HG03565 (cell line): ENCODE measurements around the gene BMP8B.

Source experiments
- ATAC-seq: cut with Tn5 transposase; IDR thresholded peaks from one replicate; pipeline ENCODE4 v1.9.1; 2021; ENCODE audit warnings: mild to moderate bottlenecking, moderate library complexity; ENCODE audit not compliant: unreplicated experiment

BMP8B gene

DNA sequence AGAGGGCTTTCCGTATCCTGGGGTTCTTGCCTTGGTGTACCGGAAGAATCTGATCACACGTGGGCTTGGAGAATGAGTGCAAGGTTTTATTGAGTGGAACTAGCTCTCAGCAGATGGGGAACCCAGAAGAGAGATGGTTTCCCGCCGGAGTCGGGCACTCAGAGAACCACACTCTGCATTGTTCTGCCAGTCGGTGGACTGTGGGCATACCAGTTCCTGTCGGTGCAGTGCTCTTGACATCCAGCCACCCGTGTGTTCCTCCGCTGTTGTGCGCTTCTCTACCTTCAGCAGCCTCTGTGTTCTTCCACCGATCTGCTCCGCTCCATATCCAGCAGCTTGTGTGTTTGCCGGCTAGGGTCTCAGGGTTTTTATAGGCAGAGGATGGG lies 60.7 kb downstream of the BMP8B start:
- ATAC-seq = no peak

DNA sequence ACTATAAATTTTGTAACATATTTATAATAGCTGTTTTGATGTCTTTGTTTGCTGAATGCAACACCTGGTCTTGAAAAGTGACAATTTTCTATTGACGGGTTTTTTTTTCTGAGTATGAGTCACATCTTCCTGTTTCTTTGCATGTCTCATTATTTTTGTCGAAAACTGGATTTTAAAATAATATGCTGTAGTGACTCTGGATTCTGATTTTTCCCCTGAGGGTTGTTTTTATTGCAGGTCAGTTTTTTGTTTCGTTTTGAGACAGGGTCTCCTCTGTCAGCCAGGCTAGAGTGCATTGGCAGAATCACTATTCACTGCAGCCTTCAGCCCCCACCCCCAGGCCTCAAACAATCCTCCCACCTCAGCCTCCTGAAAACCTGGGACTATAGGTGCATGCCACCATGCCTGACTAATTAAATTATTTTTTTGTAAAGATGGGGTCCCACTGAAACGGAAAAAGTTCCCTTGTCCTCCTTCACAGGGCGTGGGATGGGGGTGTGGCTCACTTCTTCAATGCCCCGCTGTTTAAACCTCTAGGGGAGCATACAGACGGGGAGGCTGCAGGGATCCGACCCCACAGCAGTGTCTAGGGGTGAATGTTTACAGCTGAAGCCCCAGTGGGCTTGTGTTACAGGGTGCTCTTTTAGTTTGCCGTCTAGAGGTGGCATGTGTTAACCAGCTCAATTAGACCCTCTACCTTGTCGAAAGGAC lies 61.3 kb downstream of the BMP8B start:
- ATAC-seq = no peak

DNA sequence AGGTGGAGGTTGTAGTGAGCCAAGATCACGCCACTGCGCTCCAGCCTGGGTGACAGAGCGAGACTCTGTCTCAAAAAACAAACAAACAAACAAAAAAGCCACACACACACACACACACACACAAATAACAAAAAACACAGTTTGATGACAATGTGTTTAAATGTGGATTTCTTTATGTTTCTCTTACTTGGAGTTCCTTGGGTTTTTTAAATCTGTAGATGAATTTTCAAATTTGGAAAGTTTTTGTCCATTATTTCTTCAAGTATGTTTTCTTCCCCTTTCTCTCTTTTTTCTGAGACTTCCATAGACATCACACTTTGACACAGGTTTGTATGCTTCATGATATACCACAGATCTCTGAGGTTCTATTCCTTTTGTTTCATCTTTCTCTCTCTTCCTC lies 62.1 kb downstream of the BMP8B start:
- no peak for ATAC-seq

DNA sequence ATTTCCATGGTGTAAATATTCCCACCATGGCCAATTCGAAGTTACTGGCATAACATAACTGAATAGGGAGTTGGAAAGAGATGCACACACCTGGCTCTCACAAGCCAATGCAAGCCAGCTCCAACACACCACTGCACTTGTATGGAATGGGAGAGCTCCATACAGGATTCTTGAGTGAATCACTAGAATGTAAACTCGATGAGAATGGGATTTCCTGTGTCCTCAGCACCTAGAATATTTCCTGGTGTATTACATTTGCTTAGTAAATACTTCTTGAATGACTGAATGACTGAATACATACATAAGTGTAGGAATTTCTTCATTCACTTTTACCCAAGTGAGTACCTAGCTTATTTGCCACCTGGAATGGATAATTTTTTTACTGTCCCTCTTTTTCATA lies 66.2 kb downstream of the BMP8B start:
- ATAC-seq = no peak

DNA sequence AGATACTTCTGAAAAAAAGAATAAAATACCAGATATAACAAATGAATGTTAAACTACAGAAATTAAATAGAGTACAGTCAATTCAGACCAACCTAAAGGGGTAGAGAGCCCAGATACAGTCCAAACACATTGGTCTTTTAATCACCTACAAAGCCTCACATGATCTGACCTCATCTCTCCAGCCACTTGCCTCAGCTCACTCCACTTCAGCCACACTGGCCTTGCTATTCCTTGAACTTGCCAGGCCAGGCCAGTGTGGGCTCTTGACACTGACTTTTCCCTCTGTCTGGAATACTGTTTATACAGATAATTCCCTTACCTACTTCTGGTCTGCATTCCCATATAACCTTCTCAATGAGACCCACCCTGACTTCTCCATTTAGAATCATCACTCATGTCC lies 67.0 kb downstream of the BMP8B start:
- no peak for ATAC-seq

DNA sequence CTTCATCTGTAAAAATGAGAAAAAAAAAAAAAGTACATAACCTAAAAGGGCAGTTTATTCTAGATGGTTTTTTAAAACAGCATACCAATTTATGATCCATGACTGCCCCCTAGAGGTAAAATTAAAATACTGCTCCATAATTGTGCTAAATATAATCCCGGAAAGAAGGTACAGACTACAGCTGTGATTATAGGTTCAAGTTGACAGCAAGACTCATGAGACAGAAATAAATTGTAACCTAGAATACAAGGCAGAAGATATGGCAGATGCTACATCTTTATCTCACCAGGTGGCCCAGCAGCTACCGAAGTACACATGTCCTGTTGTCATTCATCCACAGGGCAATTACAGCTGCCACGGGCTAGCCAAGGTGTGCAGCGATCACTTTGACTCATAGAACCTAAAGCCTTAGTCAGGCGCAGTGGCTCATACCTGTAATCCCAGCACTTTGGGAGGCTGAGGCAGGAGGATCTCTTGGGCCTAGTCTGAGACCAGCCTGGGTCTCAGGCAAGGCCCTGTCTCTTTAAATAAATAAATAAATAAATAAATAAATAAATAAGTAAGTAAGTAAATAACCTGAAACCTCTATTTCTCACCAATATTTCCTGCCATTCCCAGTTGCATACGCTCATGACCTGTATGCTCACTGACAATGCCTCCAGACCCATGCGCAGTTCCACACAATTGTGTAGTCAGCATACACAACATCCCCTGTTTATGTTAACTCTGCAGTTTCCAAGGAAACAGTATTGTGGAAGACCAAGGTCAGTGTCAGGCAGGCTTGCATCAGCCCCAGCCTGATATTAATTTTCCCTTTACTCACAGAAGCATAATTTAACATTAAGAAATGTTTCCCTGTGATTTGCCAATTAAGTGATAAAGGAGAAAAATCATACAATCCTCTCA lies 68.3 kb downstream of the BMP8B start:
- ATAC-seq = no peak

DNA sequence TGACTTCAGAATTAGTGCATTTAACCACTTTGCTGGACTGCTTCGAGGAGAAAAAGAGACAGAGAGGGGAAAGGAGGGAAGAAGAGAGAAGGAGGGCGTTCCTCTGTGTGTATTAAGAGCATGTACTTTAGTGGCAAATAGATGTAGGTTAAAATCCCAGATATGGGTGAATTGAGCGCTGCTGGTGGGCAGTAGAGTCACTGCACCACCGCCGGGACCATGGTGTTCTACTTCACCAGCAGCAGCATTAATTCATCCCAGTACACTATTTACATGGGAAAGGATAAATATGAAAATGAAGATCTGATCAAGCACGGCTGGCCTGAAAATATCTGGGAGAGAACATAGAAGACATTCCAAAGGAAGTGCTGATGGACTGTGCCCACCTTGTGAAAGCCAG lies 70.9 kb downstream of the BMP8B start:
- no peak for ATAC-seq

DNA sequence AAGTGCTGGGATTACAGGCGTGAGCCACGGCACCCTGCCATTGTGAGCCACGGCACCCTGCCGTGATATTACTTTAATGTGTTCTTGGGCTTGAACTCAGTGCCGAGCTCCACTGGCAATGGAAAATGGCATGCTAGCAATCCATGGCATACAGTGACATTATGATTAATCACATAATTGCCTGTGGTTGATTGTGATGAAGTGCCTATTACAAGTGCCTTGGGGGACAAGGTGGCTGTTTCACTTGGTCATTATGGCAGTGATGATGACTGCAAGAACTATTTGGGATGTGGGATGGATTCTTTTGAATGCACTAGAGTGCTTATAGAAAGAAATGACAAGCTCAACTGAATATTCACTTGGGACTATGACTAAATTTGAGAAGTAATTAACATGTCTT lies 75.1 kb downstream of the BMP8B start:
- ATAC-seq = no peak

DNA sequence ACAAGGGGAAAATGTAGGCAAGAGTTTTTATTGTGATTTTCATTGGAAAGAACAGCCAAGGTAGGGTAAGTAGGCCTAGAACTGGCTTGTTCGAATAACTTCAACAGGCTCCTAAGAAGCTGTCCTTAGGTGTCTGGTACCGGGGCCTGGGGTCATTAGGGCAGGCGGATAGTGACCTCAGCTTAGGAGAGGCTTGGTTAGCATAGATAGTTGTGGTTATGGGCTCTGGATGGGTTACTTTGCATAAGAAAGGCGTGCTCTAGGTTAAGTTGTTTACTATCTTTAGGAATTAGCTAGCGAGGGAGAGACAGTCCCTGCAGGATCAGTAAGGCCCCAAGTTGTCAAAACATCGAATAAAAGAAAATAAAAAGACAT lies 76.7 kb downstream of the BMP8B start:
- no peak for ATAC-seq

DNA sequence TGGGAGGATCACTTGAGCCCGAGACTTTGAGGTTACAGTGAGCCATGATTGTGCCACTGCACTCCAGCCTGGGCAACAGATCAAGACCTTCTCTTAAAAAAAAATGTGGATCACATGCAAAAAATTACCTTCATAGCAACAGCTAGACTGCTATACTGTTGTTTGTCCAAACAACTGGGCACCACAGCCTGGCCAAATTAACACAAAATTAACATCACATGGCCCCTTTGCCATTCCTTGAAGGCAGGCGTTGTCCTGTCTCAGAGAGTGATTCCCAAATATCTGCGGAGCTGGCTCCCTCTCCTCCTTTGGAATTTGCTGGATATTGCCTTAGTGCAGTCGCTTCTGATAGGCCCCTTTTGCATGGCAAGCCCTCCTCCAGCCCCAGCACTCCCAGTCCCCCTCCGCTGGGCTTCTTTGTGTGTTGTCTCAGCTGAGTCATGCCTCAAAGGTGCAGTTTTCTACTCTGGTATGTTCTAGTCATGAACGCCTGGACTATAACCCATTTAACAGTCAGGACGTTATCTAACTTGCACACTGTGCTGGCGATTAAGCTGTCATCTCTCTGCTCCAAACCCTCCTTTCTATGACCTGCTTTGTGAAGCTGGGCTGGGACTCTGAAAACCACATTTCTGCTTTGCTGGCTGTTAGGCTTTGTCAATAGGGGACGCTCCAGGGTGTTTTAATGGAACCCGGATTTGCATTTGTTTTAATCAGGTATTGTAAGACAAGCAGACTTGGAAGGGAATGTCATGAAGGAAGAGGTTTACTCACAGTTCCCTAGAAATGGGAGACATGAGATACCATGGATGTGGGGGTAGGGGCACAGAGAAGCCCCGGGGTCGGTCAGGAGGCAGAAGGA lies 77.3 kb downstream of the BMP8B start:
- ATAC-seq = no peak

DNA sequence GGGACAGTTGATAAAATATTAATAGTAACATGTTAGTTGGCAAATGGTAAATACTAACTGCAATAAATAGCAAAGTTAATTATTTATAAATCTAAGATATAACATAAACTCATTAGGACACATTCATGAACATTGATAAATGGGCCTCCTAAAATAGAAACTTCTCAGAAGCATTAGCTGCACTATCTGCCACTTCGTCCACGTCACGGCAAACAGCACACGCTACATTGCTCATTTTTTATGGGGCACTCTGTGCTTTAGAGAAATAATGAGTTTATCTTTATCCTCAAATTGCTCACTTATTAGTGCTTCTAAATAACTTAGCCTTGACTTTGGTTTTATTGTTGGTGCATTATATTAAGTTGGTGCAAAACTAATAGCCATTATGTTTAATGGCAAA lies 81.2 kb downstream of the BMP8B start:
- no peak for ATAC-seq
